Measurements from ENCODE around the gene DLGAP1. TPM values are rescaled to one million over a fixed set of nuclear protein-coding genes. Genes with fewer than 3 reads are reported as not detected.
A peak's percentile ranks its signal among the peaks of the same experiment; 100 is the strongest.
"Not testable (repeated sequence)": the region's sequence is repeated elsewhere in the genome, so short reads cannot be mapped to it uniquely, and the experiment has no call there.

The DLGAP1 gene
- total and polyA plus RNA-seq, 2 of the 8 experiments (the other 6 are each of a cell fraction or from before 2014, with no cell fraction given), result 11.8 to 16.9 TPM

GRCh38 chr18:4494703-4495284, 39.7 kb upstream of the DLGAP1 start:
- FAIRE-seq (peak; percentile 87), DNase-seq (ENCODE audit: low read depth in 1 of 2, low spot score in 2 of 2) (peak in 1 of 2 experiments; percentile 46)
- H2AK5ac ChIP-seq (ENCODE audit: low read depth, low read length); H3K27ac ChIP-seq (ENCODE audit: low read depth, low read length); H2BK5ac ChIP-seq (ENCODE audit: low read depth, low read length); H3K23me2 ChIP-seq (ENCODE audit: low read depth, low read length); H3K4me3 ChIP-seq (ENCODE audit: extremely low read depth in 1 of 4, insufficient read depth in 2 of 4, low read depth in 3 of 4, low read length in 4 of 4); H3K4me1 ChIP-seq (replicated peaks in 1 of 4; ENCODE audit: control insufficient read depth in 3 of 4, insufficient read depth in 4 of 4, low read length in 3 of 4); H2BK120ac ChIP-seq (replicated peaks; ENCODE audit: low read depth, low read length); H4K5ac ChIP-seq (ENCODE audit: insufficient read length, low read depth, low read length); H4K8ac ChIP-seq (ENCODE audit: extremely low read depth, insufficient read depth, low read length); H2BK15ac ChIP-seq (ENCODE audit: low read length); H2BK20ac ChIP-seq (ENCODE audit: low read length); H3K14ac ChIP-seq (ENCODE audit: insufficient read length); H3K4ac ChIP-seq (replicated peaks; ENCODE audit: insufficient read length, low read depth, low read length); H3K36me3 ChIP-seq (ENCODE audit: control insufficient read depth in 2 of 4, insufficient read depth in 4 of 4, low read length in 3 of 4); H4K20me1 ChIP-seq (replicated peaks in 1 of 2; ENCODE audit: control insufficient read depth in 1 of 2, insufficient read depth in 2 of 2, low read length in 2 of 2); H3K79me2 ChIP-seq (ENCODE audit: control insufficient read depth in 1 of 2, insufficient read depth in 2 of 2, low read length in 2 of 2); CTCF ChIA-PET (ENCODE audit: partially characterized antibody); H2BK12ac ChIP-seq (ENCODE audit: low read depth, low read length); H3K56ac ChIP-seq (replicated peaks; ENCODE audit: insufficient read length, low read depth, low read length); H4K91ac ChIP-seq (replicated peaks; ENCODE audit: insufficient read length, low read length); H3K18ac ChIP-seq (ENCODE audit: extremely low read depth, low read length); H3K9me3 ChIP-seq (ENCODE audit: insufficient read depth in 2 of 2, low read depth in 1 of 2, low read length in 1 of 2); H3K23ac ChIP-seq (ENCODE audit: insufficient read length); H3K27me3 ChIP-seq (replicated peaks in 1 of 4; ENCODE audit: control insufficient read depth in 3 of 4, extremely low read depth in 1 of 4, insufficient read depth in 3 of 4, low read length in 3 of 4); H3K9ac ChIP-seq (replicated peaks in 1 of 4; ENCODE audit: extremely low read depth in 1 of 4, low read depth in 3 of 4, low read length in 3 of 4); H2AFZ ChIP-seq (ENCODE audit: low read length); H3K79me1 ChIP-seq (ENCODE audit: low read depth, low read length): not testable (repeated sequence)
- peak overlapping the region in 1 of 2 experiments; percentile 10; a peak in 2 of 4 replicates for H3K4me2 ChIP-seq (ENCODE audit: insufficient read depth in 1 of 2, low read depth in 2 of 2, low read length in 2 of 2)
- POLR2A ChIA-PET (ENCODE audit: partially characterized antibody), result interaction anchor here (1.0 kb wide), 1 partner anchor 84 kb away, joined by 3 read pairs; no protein-coding TSS in a partner anchor
- WGBS, 2 experiments (ENCODE audit: extremely low coverage in 1 of 2, insufficient coverage in 1 of 2, insufficient read length in 1 of 2, insufficient replicate concordance in 2 of 2, low coverage in 1 of 2, low lambda C conversion rate in 2 of 2, missing lambda C conversion rate in 1 of 2), result 53% methylated on average over 4 of the region's 4 CpGs; no CpG with 5 or more reads in 1 of the 2 experiments
- TF ChIP-seq TAF7 (optimal IDR thresholded peaks at IDR 0.05; ENCODE audit: borderline replicate concordance, low read depth, low read length), result peak; percentile 93
